HEK293T (cell line): ENCODE measurements around the gene TEKT4.
"Not testable (repeated sequence)": the region's sequence is repeated elsewhere in the genome, so short reads cannot be mapped to it uniquely, and the experiment has no call there.

Experiments
- BHLHE40 ChIP-seq: fragments of 450-650 bp; IDR thresholded peaks from 2 replicates; pipeline ENCODE4 v1.6.1; 2016; ENCODE audit warnings: mild to moderate bottlenecking, moderate library complexity, borderline replicate concordance
- FOXA1 ChIP-seq: fragments of 450-650 bp; IDR thresholded peaks from 2 replicates; pipeline ENCODE4 v1.6.1; 2016; ENCODE audit warnings: mild to moderate bottlenecking
- FOXK2 ChIP-seq: fragments of 450-650 bp; IDR thresholded peaks from 2 replicates; pipeline ENCODE4 v1.6.1; 2016; ENCODE audit warnings: mild to moderate bottlenecking
- FOXM1 ChIP-seq: fragments of 450-650 bp; IDR thresholded peaks from 2 replicates; pipeline ENCODE4 v1.6.1; 2017; ENCODE audit warnings: mild to moderate bottlenecking, borderline replicate concordance
- L3MBTL2 ChIP-seq: fragments of 450-650 bp; conservative IDR thresholded peaks from 2 replicates; pipeline ENCODE4 v1.6.1; 2016; ENCODE audit warnings: mild to moderate bottlenecking

DNA sequence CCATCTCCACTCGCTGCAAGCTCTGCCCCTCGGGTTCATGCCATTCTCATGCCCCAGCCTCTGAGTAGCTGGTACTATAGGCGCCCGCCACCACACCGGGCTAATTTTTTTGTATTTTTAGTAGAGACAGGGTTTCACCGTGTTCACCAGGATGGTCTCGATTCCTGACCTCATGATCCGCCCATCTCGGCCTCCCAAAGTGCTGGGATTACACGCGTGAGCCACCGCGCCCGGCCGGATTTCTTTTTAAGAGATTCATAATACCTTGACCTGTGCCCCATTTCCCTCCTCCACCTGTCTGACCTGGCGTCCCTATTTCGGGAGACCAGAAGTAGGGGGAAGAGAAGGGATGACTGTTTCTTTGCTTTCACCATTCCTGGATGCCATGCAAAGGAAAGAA, 8.3 kb upstream of the TEKT4 start:
- not testable (repeated sequence) for TF ChIP-seq L3MBTL2, BHLHE40, FOXM1, FOXA1, FOXK2
